Mucosa of descending colon (tissue), 3 donors: ENCODE data around the gene ACAP2. TPM values are rescaled to one million over a fixed set of nuclear protein-coding genes. Genes with fewer than 3 reads are reported as not detected.
A peak's percentile ranks its signal among the peaks of the same experiment; 100 is the strongest.

Experiments
- ATAC-seq: fragments of 200-7000 bp; cut with Tn5 transposase; one replicate; pipeline ENCODE4 v1.9.1; 2020; ENCODE audit warnings: mild to moderate bottlenecking, moderate library complexity
- DNase-seq, 3 donors: peaks; one replicate each; pipeline ENCODE4 v3.0.0-alpha.2; 2020
- H3K36me3 ChIP-seq: fragments of 200-600 bp; one replicate; pipeline ENCODE4 v1.8.0; 2021; ENCODE audit warnings: low read depth, mild to moderate bottlenecking
- H3K4me1 ChIP-seq: fragments of 200-600 bp; one replicate; pipeline ENCODE4 v1.8.0; 2021; ENCODE audit warnings: low read depth, mild to moderate bottlenecking
- H3K4me3 ChIP-seq: fragments of 200-600 bp; one replicate; pipeline ENCODE4 v1.8.0; 2021; ENCODE audit warnings: mild to moderate bottlenecking
- H3K9me3 ChIP-seq: fragments of 200-600 bp; one replicate; pipeline ENCODE4 v1.8.0; 2021; ENCODE audit warnings: mild to moderate bottlenecking
- CTCF ChIP-seq: fragments of 200-600 bp; IDR thresholded peaks from one replicate; pipeline ENCODE4 v1.8.0; 2022; ENCODE audit warnings: antibody characterized with exemption, mild to moderate bottlenecking
- intact Hi-C, 2 donors: fragments of 100-400 bp; cut with DNase I in 1 of 2; cut with micrococcal nuclease in 1 of 2; formaldehyde crosslinking; loops; one replicate each; pipeline versions ENCODE4 v1.11.0 to v1.11.1; 2022; cut with DNase I, micrococcal nuclease
- total RNA-seq, 3 donors: library from RNA; stranded (reverse); fragmentation: NEBNext Ultra II Directional in 2 of 3; extraction: Animal tissue kit (Norgen Biotek cat#: 25700) in 2 of 3; gene quantifications; one replicate each; pipeline versions ENCODE4 v1.2.1 to v1.2.4, GENCODE V29; 2021 to 2023
- donor health status: DM: no; HTN: no; CAD: no; lungs with moderate emphysema.
- donor health status: DM: no; HTN: no; CAD: no.
- donor health status: DM: no; HTN: yes; CAD: no.

The ACAP2 gene
- total RNA-seq, 3 donors from 2014 or later: 55.2 to 69.2 (median 69.2) TPM

- H3K4me3 ChIP-seq: no peak overlapping the region
- intact Hi-C loops: no loop called here
- H3K36me3 ChIP-seq: no peaks in the 10 kb centered on the region
- no peak for TF ChIP-seq CTCF
- peaks cover 5% of the 10 kb centered on the region for H3K4me1 ChIP-seq
- ATAC-seq (no peak), DNase-seq (no peak)
- no peaks in the 10 kb centered on the region for H3K9me3 ChIP-seq
Observed at GRCh38 chr3:195397524-195397923, 45.3 kb downstream of the ACAP2 start.

- ATAC-seq (no peak), DNase-seq (no peak)
- intact Hi-C loops: no loop called here
- TF ChIP-seq CTCF: no peak
- no peaks in the 10 kb centered on the region for H3K9me3 ChIP-seq
- no peaks in the 10 kb centered on the region for H3K36me3 ChIP-seq
- no peak overlapping the region for H3K4me3 ChIP-seq
- no peaks in the 10 kb centered on the region for H3K4me1 ChIP-seq
Observed at GRCh38 chr3:195395208-195395816, 47.5 kb downstream of the ACAP2 start.

- no peak for ATAC-seq
- no peaks in the 10 kb centered on the region for H3K4me1 ChIP-seq
- intact Hi-C loops: no loop called here
- H3K4me3 ChIP-seq: no peak overlapping the region
- DNase-seq: no peak
- H3K36me3 ChIP-seq: no peaks in the 10 kb centered on the region
- no peaks in the 10 kb centered on the region for H3K9me3 ChIP-seq
- no peak for TF ChIP-seq CTCF
Observed at GRCh38 chr3:195394700-195395099, 48.1 kb downstream of the ACAP2 start.

- ATAC-seq (no peak), DNase-seq (no peak)
- no peaks in the 10 kb centered on the region for H3K9me3 ChIP-seq
- H3K4me3 ChIP-seq: no peak overlapping the region
- no peaks in the 10 kb centered on the region for H3K4me1 ChIP-seq
- TF ChIP-seq CTCF: no peak
- no peaks in the 10 kb centered on the region for H3K36me3 ChIP-seq
- intact Hi-C loops: no loop called here
Observed at GRCh38 chr3:195394024-195394423, 48.8 kb downstream of the ACAP2 start.

- TF ChIP-seq CTCF: no peak
- intact Hi-C loops: no loop called here
- H3K36me3 ChIP-seq: no peaks in the 10 kb centered on the region
- H3K9me3 ChIP-seq: no peaks in the 10 kb centered on the region
- ATAC-seq: peak; percentile 100
- H3K4me3 ChIP-seq: no peak overlapping the region
- H3K4me1 ChIP-seq: peaks cover 8% of the 10 kb centered on the region
- peak in 1 of 3 donors; percentile 68 for DNase-seq
Observed at GRCh38 chr3:195388380-195388779, 54.4 kb downstream of the ACAP2 start.

GRCh38 chr3:195386739-195387138, 56.1 kb downstream of the ACAP2 start:
- intact Hi-C loops: no loop called here
- Histone ChIP-seq H3K4me1 (peaks cover 8% of the 10 kb centered on the region), H3K36me3 (no peaks in the 10 kb centered on the region), H3K9me3 (no peaks in the 10 kb centered on the region), H3K4me3 (no peak overlapping the region)
- TF ChIP-seq CTCF: no peak
- ATAC-seq: no peak
- no peak for DNase-seq
